Smooth muscle cell (in vitro differentiated cells): ENCODE results near the gene HSD17B3. TPM values are rescaled to one million over a fixed set of nuclear protein-coding genes. Genes with fewer than 3 reads are reported as not detected.
"Not testable (repeated sequence)": the region's sequence is repeated elsewhere in the genome, so short reads cannot be mapped to it uniquely, and the experiment has no call there.

Experiments
- DNase-seq: peaks from one replicate; lab custom pipeline; 2025; ENCODE audit not compliant: unreplicated experiment; lab: John Stamatoyannopoulos, UW
- H2AFZ ChIP-seq: fragments of 200-600 bp; sonication (generic); 2 replicates; pipeline ENCODE4 v1.6.0; 2016; ENCODE audit warnings: antibody characterized with exemption, low read depth, mild to moderate bottlenecking
- H3F3A ChIP-seq: fragments of 200-600 bp; sonication (generic); 2 replicates; pipeline ENCODE4 v1.6.0; 2017; ENCODE audit warnings: antibody characterized with exemption, low read depth
- H3K27ac ChIP-seq: fragments of 200-600 bp; sonication (generic); 2 replicates; pipeline ENCODE4 v1.5.1; 2016; ENCODE audit warnings: low read depth, mild to moderate bottlenecking
- H3K27me3 ChIP-seq: fragments of 200-600 bp; sonication (generic); 2 replicates; pipeline ENCODE4 v1.6.1; 2016; ENCODE audit warnings: low read depth, mild to moderate bottlenecking
- H3K36me3 ChIP-seq: fragments of 200-600 bp; sonication (generic); 2 replicates; pipeline ENCODE4 v1.5.1; 2016; ENCODE audit warnings: low read depth
- H3K4me1 ChIP-seq: fragments of 200-600 bp; sonication (generic); 2 replicates; pipeline ENCODE4 v1.5.1; 2016; ENCODE audit warnings: low read depth
- H3K4me2 ChIP-seq: fragments of 200-600 bp; sonication (generic); 2 replicates; pipeline ENCODE4 v1.6.0; 2016; ENCODE audit warnings: mild to moderate bottlenecking
- H3K4me3 ChIP-seq: fragments of 200-600 bp; sonication (generic); 2 replicates; pipeline ENCODE4 v1.5.1; 2016; ENCODE audit warnings: mild to moderate bottlenecking
- H3K79me2 ChIP-seq: fragments of 200-600 bp; sonication (generic); 2 replicates; pipeline ENCODE4 v1.6.0; 2016; ENCODE audit warnings: low read depth, mild to moderate bottlenecking
- H3K9ac ChIP-seq: fragments of 200-600 bp; sonication (generic); 2 replicates; pipeline ENCODE4 v1.6.0; 2016; ENCODE audit warnings: low read depth
- H3K9me3 ChIP-seq: fragments of 200-600 bp; sonication (generic); replicated peaks from 2 replicates; pipeline ENCODE4 v1.5.1; 2016; ENCODE audit warnings: low read depth
- H4K20me1 ChIP-seq: fragments of 200-600 bp; sonication (generic); 2 replicates; pipeline ENCODE4 v1.6.0; 2016; ENCODE audit warnings: low read depth
- CTCF ChIP-seq: fragments of 200-600 bp; sonication (generic); IDR thresholded peaks from 2 replicates; pipeline ENCODE4 v1.5.1; 2017; ENCODE audit warnings: borderline replicate concordance, mild to moderate bottlenecking, antibody characterized with exemption; ENCODE audit not compliant: insufficient read depth, poor library complexity, severe bottlenecking
- WGBS: methylation state at CpG from one replicate; pipeline ENCODE4 v1.1.7; 2016; ENCODE audit warnings: low lambda C conversion rate; 5-methylcytosine and 5-hydroxymethylcytosine counted together
- polyA plus RNA-seq: library from polyadenylated mRNA; unstranded; fragments of >200 nt; fragmentation: Nextera tagmentation; extraction: Ambion mirVana; gene quantifications from 2 replicates; pipeline ENCODE4 v1.2.1, GENCODE V29; 2016
- total RNA-seq: library from RNA; depleted of rRNA; stranded (reverse); fragments of >200 nt; gene quantifications from 2 replicates; pipeline ENCODE4 v1.2.3, GENCODE V29; 2014

The HSD17B3 gene
- total and polyA plus RNA-seq, 2 experiments from 2014 or later, result 0.31 to 0.40 TPM

- H4K20me1 ChIP-seq, result no peaks in the 10 kb centered on the region
- H3K9me3 ChIP-seq, result no peaks in the 10 kb centered on the region
- WGBS, result 68% methylated on average over 3 of the region's 3 CpGs
- H3K79me2 ChIP-seq, result no peaks in the 10 kb centered on the region
- H3K9ac ChIP-seq, result no peak overlapping the region
- H3K27ac ChIP-seq, result no peak overlapping the region
- no peaks in the 10 kb centered on the region for H3F3A ChIP-seq
- no peaks in the 10 kb centered on the region for H3K27me3 ChIP-seq
- H3K4me2 ChIP-seq, result no peak overlapping the region
- no peak overlapping the region for H2AFZ ChIP-seq
- DNase-seq, result no peak
- no peak overlapping the region for H3K4me3 ChIP-seq
- no peaks in the 10 kb centered on the region for H3K36me3 ChIP-seq
- TF ChIP-seq CTCF, result no peak
- no peaks in the 10 kb centered on the region for H3K4me1 ChIP-seq
These were observed 60.6 kb downstream of the HSD17B3 start for GRCh38 chr9:96241391-96241809.

- H3K4me1 ChIP-seq, result no peaks in the 10 kb centered on the region
- H3F3A ChIP-seq, result no peaks in the 10 kb centered on the region
- peak overlapping the region; percentile 18 for H3K4me2 ChIP-seq
- TF ChIP-seq CTCF, result no peak
- H3K27ac ChIP-seq, result no peak overlapping the region
- no peak for DNase-seq
- H4K20me1 ChIP-seq, result no peaks in the 10 kb centered on the region
- H3K79me2 ChIP-seq, result no peaks in the 10 kb centered on the region
- no peaks in the 10 kb centered on the region for H3K9me3 ChIP-seq
- WGBS, result 55% methylated on average over 5 of the region's 5 CpGs
- H2AFZ ChIP-seq, result peak overlapping the region; percentile 20
- H3K4me3 ChIP-seq, result no peak overlapping the region
- no peak overlapping the region for H3K9ac ChIP-seq
- H3K36me3 ChIP-seq, result no peaks in the 10 kb centered on the region
- no peaks in the 10 kb centered on the region for H3K27me3 ChIP-seq
These were observed 65.0 kb downstream of the HSD17B3 start for GRCh38 chr9:96236854-96237550.

GRCh38 chr9:96236337-96236736, 65.6 kb downstream of the HSD17B3 start:
- H3K27me3 ChIP-seq, H4K20me1 ChIP-seq, H3K9ac ChIP-seq, H3K79me2 ChIP-seq, H3F3A ChIP-seq, H3K4me2 ChIP-seq, H3K4me3 ChIP-seq, H3K27ac ChIP-seq, H3K9me3 ChIP-seq, H3K36me3 ChIP-seq, DNase-seq, H2AFZ ChIP-seq, H3K4me1 ChIP-seq: not testable (repeated sequence)
- 97% methylated on average over 6 of the region's 6 CpGs for WGBS

- Histone ChIP-seq H3K9ac (no peak overlapping the region), H3K27me3 (no peaks in the 10 kb centered on the region), H3K4me2 (no peak overlapping the region), H2AFZ (peak overlapping the region; percentile 32), H3F3A (no peaks in the 10 kb centered on the region), H4K20me1 (no peaks in the 10 kb centered on the region), H3K36me3 (no peaks in the 10 kb centered on the region), H3K79me2 (no peaks in the 10 kb centered on the region), H3K4me1 (no peaks in the 10 kb centered on the region), H3K27ac (no peak overlapping the region), H3K4me3 (no peak overlapping the region), H3K9me3 (no peaks in the 10 kb centered on the region)
- TF ChIP-seq CTCF, result peak; percentile 89
- 49% methylated on average over 14 of the region's 14 CpGs for WGBS
- no peak for DNase-seq
These were observed 69.3 kb downstream of the HSD17B3 start for GRCh38 chr9:96232539-96233241.
